Activated CD8-positive, alpha-beta memory T cell treated with anti-CD3 and anti-CD28 coated beads, Interleukin-2, amount 50 U/mL, for 48 hours (primary cell): ENCODE results near the gene CACNG4.
"Not testable (repeated sequence)": the region's sequence is repeated elsewhere in the genome, so short reads cannot be mapped to it uniquely, and the experiment has no call there.

Experiments used
- DNase-seq: peaks from one replicate; pipeline ENCODE4 v3.0.0-alpha.2; 2020

The CACNG4 gene

DNA sequence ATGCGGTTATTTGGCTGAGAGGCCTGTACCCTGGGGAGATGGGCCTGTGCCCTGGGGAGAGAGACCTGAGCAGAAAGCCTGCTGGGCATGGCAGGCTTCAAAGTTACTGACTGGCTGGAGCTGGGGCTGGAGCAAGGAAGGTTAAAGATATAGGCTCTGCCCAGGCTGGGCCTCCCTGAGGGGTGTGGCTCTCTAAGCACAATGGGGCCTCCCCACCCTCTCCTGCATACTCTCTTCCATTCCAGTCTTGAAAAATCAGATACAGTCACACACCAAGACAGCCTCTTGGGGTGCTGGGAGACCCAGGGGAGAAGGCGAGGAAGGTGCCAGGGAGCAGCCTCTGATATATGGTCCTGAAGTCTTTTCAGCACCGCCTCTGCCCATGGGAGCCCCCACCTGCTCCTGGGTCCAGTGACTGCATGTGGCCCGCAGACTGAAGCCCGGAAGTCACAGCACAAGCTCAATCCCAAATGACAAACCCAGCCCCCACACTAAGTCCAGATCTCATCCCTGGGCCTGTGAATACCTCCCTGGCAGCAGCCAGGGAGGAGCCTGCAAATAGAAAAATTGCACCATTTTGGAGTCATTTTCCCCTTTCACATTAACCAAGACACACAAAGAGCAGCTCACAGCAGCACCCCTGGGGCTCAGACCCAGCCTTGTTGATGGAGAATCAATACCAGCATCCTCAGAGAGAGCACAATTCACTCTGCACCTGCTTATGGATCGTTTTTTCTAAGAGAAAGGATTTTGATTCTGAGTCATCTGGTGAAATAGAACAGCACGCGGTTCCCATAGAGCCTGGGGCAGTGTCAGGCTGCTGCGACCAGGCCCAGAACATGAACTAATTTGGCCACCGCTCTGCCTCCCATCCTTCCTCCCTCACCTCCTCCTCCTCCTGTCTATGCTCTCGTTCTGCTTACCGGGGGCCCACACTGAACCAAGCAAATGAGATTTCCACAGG, 54.2 kb downstream of the CACNG4 start:
- DNase-seq, result no peak

DNA sequence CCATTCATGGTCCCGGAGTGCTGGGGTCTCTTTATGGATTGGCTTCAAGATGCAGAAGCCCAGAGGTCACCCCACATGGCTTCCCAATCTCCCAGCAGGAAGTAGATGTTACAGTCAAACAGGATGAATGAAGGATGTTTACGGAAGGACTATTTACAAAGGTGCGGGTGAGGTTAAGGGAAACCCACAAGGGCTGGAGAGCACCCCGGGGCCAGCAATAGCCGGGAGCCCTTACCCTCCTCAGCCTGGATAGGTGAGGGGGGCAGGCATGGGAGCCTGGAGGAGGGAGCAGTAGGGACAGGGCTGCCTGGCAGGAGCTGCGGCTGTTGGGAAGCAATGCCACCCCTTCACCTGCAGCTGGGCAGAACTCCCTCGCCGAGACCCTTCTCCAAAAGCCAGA, 55.3 kb downstream of the CACNG4 start:
- DNase-seq, result no peak

DNA sequence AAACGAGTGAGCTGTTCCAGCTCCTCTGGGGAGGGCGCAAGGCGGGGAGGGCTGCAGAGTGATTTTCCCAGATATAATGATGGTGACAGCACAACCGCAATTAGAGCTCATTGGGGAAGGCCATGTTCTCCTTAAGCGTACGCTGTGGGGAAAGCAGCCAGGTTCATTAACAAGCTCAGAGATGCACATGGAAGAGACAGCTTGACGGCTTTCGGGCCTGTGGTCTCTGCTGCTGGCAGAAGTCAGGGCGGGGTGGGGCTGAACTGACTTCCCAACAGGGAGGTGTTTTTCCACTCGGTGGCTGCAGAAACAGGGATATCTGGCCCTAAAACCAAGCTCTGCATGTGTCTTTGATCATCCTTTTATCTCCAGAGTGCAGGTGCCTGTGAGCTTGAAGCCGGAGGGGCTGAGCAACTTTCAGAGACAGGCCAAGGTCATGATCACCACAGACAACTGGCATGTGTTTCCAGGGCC, 55.8 kb downstream of the CACNG4 start:
- no peak for DNase-seq

DNA sequence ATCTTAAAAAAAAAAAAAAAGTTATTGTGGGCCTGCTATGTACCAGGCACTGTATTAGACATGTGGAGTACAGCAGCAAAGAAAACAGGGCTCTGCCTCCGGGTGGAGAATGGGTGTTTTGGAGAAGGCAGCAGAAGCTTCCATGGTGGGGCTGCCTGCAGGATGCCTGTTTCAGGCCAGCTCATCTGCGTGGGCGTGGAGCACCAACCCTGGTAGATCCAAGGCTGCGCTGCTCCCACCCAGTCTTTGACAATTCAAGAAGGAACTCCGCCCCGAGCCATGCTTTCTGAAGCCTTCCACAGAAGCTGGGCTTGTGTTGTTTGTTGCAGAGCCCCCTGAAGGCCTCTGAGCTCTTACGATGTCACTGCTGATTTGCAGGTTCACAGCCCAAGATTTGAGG, 56.7 kb downstream of the CACNG4 start:
- DNase-seq, result no peak

DNA sequence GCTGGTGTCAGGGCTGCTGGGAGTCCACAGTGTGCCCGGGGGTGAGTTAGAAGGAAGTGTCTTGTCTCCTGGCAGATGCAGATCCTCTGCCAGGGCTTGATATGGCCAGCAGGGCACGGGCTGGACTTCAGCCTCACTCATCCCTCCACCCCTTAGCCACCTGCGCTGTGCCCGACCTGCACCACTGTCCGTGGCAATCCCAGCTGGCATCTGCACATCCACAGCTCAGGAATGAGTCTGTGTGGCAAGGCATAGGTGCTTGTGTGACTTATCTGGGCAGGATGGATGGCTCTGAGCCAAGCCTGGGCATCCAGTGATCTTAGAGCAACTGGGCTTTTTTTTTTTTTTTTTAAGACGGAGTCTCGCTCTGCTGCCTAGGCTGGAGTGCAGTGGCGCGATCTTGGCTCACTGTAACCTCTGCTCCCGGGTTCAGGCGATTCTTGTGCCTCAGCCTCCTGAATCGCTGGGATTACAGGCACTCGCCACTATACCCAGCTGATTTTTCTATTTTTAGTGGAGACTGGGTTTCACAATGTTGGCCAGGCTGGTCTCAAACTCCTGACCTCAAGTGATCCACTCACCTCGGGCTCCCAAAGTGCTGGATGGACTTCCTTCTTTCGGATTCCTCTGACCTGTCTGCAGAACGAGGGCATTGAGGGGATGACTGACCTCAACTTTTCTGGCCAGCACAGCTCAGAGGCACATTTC, 57.4 kb downstream of the CACNG4 start:
- DNase-seq, result no peak

DNA sequence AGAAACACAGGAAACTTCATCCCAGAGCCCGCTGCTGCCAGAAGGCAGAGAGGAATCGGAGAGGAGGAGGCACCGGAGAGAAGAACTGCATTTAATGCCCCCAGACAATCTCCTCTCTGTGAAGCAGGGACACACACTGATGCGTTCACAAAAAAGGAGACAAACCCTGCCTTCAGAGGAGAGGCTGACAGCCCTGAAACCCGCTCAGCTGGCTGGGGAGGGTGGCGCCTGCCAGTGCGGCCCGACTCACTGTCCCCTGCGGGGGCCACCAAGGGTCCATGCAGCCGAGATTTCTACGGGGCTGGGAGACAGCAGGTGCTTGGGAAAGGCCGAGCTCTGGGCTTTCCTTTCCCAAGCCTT, 57.9 kb downstream of the CACNG4 start:
- DNase-seq, result no peak

DNA sequence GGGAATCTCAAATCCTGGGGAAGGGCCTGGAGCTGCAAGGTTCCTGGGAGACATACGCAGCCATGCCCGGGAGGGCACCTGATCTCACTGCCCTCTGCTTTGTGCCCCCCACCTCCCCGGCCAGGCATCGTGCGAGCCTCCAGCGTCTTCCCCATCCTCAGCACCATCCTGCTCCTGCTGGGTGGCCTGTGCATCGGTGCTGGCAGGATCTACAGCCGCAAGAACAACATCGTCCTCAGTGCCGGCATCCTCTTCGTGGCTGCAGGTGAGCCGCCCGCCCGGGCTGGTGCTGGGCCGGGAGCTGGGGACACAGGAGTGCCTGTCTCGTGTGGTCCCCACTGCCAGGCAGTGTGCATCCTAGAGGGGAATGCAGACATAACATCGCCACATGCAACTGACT, 60.2 kb downstream of the CACNG4 start:
- no peak for DNase-seq

DNA sequence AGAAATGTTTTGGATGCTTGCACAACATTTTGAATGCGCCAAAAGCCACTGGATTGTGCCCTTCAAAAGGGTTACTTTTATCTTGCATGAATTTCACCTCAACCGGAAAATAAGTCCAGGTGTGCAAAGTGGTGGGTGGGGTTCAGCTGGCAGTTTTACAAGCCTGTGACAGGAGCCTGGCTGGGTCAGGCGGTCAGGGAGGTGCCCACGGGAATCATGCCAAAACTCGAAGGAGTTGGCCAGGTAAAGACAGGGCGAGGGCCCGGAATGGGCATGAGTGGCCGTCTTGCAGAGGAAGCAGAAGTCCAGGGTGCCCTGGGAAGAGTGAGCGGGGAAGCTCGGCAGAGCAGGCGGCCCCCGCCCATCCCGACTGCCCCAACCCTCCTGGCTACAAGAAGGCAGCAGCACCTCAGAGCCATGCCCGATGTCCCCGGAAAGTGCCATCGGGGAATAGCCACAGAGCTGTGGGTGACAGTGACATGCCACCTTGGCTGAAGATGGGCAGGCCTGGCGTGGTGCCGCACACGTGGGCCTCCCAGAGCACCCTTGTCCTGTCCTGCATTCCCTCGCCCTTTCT, 60.8 kb downstream of the CACNG4 start:
- DNase-seq, result no peak

DNA sequence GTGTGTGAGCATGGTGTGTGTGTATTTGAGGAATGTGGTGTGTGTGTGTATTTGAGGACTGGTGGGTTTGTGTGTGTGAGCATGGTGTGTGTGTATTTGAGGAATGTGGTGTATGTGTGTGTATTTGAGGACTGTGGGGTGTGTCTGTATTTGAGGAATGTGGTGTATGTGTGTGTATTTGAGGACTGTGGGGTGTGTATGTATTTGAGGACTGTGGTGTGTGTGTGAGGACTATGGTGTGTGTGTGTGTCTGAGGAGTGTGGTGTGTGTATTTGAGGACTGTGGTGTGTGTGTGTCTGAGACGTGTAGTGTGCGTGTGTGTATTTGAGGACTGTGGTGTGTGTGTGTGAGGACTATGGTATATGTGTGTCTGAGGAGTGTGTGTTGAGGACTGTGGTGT, 61.8 kb downstream of the CACNG4 start:
- no peak for DNase-seq

DNA sequence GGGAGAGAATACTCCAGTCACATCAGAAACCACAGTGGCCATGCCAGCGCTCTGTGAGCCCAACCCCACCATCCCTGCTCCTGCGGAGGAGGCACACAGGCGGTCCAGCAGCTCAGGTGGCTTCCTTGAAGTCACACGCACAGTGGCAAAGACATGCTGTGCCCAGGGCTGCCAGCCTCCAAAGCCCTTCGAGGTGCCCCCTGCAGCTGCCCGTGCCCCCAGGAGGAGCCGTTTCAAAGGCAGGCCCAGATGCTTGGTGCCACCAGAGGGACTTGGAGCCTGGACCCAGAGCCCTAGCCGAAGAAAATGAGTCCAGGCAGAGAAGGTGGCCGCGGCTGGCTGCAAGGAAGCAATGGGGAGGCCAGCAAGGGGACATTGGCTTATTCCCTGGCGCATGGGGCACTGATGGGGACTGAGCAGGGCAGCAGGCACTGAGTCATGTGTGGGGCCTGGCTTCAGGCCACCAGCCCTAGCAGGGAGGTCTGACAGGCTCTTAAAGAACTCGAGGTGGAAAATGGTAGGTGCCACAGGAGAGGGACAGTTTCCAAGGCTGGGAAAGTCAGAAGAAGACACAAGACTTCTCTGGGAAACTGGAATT, 62.6 kb downstream of the CACNG4 start:
- no peak for DNase-seq

DNA sequence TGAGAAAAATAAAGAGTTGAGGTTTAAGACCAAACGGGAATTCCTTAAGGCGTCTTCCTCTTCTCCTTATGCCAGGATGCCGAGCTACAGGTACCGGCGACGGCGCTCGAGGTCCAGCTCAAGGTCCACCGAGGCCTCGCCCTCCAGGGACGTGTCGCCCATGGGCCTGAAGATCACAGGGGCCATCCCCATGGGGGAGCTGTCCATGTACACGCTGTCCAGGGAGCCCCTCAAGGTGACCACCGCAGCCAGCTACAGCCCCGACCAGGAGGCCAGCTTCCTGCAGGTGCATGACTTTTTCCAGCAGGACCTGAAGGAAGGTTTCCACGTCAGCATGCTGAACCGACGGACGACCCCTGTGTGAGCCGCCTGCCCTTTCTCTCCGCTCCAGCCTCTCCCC, 66.1 kb downstream of the CACNG4 start:
- no peak for DNase-seq

DNA sequence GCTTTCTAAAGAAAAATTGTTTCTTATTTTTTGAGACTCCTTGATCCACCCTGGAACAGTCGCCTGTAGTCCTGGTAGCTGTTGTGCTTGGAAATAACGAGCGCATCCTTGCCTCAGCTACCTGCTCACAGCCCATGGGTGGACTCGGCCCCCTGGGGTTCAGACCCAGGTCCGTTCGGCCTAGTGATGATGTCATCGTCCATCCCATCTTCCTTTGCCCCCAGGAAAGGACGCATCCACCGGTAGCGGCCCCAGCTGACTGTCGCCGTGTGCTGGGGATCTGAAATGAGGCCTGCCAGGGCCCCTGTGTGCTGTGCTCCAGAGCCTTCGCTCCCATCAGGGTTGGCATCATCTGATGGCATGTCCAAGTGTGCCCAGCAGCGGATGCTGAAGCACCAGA, 67.9 kb downstream of the CACNG4 start:
- no peak for DNase-seq

DNA sequence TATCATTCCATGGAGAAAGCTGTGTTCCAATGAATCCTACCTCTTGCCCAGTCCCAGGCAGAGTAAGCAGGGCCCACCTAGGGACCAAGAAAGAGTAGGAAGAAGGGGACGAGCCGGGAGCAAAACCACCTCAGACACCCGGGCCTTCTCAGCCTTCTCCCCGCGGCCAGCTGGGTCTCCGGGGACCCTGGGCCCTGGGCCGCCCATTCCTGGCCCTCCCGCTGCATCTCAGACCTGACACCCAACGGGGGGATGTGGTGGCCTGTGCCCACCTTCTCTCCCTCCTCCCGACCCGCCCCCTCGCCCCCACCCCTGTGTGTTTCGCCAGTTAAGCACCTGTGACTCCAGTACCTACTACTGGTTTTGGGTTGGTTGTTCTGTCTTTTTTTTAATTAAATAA, 68.5 kb downstream of the CACNG4 start:
- no peak for DNase-seq

DNA sequence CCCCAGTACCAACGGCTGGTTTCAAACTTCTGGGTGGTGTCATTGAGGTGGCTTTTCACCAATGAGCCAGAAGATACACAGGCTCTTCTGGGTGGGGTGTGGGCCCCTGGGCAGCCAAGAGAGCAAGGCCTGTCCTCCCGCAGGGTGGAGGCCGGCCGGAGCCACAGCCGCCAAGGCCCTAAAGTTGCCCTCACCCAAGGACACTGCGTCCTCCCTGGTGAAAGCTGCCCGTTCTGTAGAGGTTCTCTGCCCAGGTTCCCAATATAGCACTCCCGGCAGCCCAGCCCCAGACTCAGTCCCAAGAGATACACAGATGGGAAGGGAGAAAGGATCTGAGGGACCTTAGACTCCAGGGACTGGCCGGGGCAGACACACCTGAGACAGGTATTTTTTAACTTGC, 69.1 kb downstream of the CACNG4 start:
- DNase-seq, result no peak

DNA sequence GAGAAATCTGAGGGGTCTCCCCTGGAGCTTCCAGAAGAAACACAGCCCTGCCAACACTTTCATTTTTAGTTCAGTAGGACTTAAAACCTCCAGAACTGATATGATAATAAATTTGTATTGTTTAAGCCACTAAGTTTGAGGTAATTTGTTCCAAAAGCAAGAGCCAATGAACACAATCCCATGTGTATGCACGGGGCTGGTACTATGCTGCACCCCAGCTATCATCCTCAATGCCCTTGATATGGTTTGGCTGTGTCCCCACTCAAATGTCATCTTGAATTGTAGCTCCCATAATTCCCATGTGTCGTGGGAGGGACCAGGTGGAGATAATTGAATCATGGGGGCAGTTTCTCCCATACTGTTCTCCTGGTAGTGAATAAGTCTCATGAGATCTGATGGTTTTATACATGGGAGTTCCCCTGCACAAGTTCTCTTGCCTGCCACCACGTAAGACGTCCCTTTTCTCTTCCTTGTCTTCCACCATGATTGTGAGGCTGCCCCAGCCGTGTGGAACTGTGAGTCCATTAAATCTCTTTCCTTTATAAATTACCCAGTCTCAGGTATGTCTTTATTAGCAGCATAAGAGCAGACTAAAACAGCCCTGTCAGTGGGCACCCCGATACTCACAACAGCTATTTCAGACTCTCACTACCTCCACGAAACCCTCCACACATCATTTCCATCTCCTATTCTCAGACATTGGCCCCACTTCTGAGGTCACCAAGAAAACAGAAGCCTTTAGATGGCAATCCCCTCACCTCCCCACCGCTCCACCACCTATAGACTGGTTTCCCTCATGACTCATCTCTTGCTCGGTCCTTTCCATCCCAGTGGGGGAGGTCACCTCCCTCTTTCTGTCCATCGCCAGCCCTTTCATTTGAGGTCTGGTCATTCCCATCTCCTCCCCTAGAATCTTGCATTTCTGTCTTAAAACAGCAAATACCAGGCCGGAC, 70.9 kb downstream of the CACNG4 start:
- no peak for DNase-seq

DNA sequence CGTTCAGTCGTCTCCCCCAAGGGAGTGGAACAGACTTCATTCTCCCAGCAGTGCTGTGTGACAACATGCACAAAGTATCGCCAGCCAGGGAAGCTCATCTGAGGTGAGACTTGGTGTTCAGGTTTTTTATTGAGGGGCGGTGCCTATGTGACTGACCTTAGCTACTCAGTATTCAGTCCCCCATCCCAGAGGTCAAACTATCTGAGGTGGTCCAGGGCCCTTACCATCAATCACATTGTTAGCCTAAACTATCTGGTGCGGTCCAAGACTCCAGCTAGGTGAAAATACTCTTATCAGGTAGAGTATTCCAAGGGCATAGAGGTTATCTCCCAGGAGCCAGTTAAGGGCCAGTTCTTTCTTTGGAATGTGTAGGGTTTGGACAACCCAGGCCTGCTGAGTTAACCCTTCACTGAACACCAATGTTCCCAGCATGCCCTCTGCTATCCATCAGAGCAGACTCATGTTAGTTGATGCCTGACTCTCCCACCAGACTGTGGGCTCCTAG, 74.4 kb downstream of the CACNG4 start:
- no peak for DNase-seq

DNA sequence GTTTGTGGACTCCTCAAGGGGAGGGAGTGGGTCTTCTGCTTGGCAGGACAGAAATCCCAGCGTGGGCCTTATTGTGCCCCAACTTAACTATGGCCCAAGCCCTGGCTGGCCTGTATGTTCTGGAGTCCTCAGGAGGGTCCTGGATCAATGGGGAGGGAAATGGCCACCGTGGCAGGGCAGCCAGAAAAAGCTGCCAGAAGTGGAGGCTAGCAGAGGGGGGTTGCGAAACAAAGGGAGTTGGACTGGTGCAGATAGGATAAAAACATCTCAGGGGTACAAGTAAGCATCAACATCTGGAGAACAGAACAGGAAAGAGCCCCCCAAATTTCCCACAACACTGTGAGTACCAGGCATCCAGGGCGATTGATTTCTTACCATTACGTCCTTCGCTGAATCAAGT, 76.1 kb downstream of the CACNG4 start:
- no peak for DNase-seq

DNA sequence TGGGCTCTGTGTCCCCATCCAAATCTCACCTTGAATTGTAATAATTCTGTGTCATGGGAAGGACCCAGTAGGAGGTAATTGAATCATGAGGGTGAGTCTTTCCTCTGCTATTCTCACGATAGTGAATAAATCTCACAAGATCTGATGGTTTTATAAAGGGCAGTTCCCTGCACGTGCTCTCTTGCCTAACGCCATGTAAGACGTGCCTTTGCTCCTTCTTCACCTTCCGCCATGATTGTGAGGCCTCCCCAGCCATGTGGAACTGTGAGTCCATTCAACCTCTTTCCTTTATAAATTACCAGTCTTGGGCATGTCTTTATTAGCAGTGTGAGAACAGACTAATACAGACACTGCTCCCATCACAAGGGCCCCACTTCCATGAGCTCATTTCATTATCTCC, 76.6 kb downstream of the CACNG4 start:
- not testable (repeated sequence) for DNase-seq

DNA sequence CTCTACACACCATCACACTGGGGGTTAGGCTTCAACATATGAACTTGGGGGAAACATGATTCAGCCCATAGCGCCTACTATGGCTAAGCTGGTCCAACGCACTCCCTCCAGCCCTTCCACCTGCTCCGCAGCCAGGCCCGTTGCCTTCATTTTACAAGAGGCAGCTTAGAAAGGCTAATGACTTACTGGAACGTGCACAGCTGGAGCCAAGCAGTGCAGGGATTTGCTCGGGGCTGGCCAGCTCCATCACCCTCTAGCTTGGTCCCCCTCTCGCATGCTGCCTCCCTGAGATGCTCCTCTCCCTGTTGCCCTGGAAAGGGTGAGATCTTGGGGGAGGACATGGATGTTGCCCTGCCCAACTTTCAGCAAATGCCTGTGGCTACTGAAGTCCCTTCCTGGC, 77.0 kb downstream of the CACNG4 start:
- DNase-seq, result no peak

DNA sequence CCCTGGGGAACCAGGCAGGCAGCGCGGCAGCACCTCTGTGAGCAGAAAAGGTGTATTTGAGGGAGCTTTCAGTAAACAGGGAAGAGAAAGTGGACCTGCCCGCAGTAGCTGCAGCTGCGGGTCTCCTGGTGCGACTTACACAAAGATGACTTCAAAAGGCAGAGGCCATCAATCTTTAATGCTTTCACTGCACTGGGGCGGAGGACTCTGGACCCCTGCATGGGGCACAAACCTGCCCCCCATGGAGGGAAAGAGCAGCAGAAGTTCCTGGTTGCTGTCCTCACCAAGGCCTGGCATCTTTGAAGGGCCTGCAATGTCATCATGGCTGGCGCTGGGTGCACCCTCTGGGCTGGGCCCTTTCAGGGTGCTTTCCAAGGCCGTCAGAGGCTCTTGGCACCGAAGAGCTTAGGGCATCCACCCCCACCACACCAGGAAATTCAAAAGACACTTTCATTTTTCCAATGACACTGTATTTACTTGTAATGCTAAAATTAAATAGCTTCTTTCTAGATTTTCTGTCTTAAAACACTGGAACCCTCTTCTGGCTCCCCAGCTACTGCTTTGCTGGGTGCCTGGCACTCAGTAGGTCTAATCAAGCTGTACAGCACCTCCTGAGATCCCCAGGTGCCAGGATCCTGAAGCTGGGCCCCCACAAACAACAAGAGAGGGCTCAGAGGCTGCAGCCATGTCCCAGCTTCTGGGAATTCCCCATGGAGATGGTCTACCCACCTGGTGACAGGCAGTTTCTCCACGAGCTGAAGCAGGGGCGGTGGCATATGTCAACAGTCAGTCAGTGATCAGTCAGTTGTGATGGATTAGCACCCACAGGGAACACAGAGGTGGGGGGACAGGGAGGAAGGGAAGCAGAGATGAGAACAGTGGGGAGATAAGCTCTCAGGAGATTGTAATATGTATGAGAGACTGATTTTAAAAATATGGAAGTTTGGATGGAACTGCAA, 77.7 kb downstream of the CACNG4 start:
- no peak for DNase-seq

DNA sequence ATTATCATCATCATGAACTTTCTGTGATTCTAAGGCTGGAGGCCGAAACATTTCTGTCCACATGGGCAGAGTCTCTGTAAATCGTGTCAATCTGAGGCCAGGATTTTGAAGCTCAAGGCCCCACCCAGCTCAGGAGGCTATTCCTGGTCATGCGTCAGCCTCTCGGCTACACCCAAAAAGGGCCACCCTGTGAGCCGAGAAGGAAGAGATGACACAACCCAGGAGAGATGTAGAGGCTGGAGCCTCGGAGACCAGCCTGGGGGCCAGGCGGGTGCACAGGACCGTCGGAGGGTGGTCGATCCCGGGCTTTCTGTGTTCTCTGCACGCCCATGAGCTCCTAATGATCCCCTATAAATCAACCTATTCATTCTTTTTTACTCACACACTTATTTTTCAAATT, 78.8 kb downstream of the CACNG4 start:
- no peak for DNase-seq
